Psoas muscle (tissue), 8 donors: Measurements from ENCODE around the gene MMEL1. TPM values are rescaled to one million over a fixed set of nuclear protein-coding genes. Genes with fewer than 3 reads are reported as not detected.

Source experiments
- ATAC-seq, 4 donors: fragments of 200-7000 bp; cut with Tn5 transposase; one replicate each; pipeline ENCODE4 v1.9.1; 2020; ENCODE audit warnings: moderate library complexity in 3 of 4, mild to moderate bottlenecking in 2 of 4
- DNase-seq, 2 donors: peaks; one replicate each; pipeline ENCODE4 v3.0.0-alpha.2; 2020
- H3K27ac ChIP-seq: fragments of 200-600 bp; one replicate; pipeline ENCODE4 v1.8.0; 2022
- H3K27me3 ChIP-seq, 3 donors: fragments of 200-600 bp in 1 of 3; one replicate each; pipeline versions ENCODE4 v1.6.1 to v1.8.0; 2013 to 2022; ENCODE audit warnings: low read length in 2 of 3, mild to moderate bottlenecking in 2 of 3, moderate library complexity in 1 of 3; ENCODE audit not compliant: insufficient read depth in 3 of 3
- H3K36me3 ChIP-seq, 2 donors: fragments of 200-600 bp in 1 of 2; one replicate each; pipeline versions ENCODE4 v1.6.1 to v1.8.0; 2013 to 2022; ENCODE audit warnings: low read depth in 1 of 2, mild to moderate bottlenecking in 1 of 2, moderate library complexity in 1 of 2; ENCODE audit not compliant: insufficient read depth in 1 of 2
- H3K4me1 ChIP-seq: fragments of 200-600 bp; one replicate; pipeline ENCODE4 v1.8.0; 2022
- H3K4me3 ChIP-seq: fragments of 200-600 bp; one replicate; pipeline ENCODE4 v1.8.0; 2022; ENCODE audit warnings: mild to moderate bottlenecking
- H3K9me3 ChIP-seq: fragments of 200-600 bp; one replicate; pipeline ENCODE4 v1.8.0; 2022
- CTCF ChIP-seq: fragments of 200-600 bp; IDR thresholded peaks from one replicate; pipeline ENCODE4 v1.8.0; 2022; ENCODE audit warnings: antibody characterized with exemption
- WGBS, 3 donors: extraction: QIAGEN DNeasy Blood & Tissue Kit; methylation state at CpG; one replicate each; pipeline versions ENCODE4 v1.1.6 to v1.1.7; 2013; 5-methylcytosine and 5-hydroxymethylcytosine counted together
- intact Hi-C, 2 donors: fragments of 100-400 bp; cut with DNase I; formaldehyde crosslinking; loops; one replicate each; pipeline versions ENCODE4 v1.11.0 to v1.14.2; 2022
- polyA plus RNA-seq, 3 donors: library from polyadenylated mRNA; stranded (reverse); fragments of 200-250 nt; gene quantifications; one replicate each; pipeline ENCODE4 v1.2.3, GENCODE V29; 2013
- total RNA-seq, 4 donors: library from RNA; stranded (reverse); fragmentation: NEBNext Ultra II Directional in 2 of 4; extraction: Animal tissue kit (Norgen Biotek cat#: 25700) in 2 of 4; gene quantifications; one replicate each; pipeline versions ENCODE4 v1.2.1 to v1.2.4, GENCODE V29; 2021 to 2023
- donor health status: healthy with polysubstance abuse.
- donor health status: DM: no; HTN: no; CAD: no; lungs with moderate emphysema.
- donor health status: Bipolar disorder and iron deficiency.
- donor health status: healthy.
- donor health status: DM: yes; HTN: yes; CAD: no.
- donor health status: DM: no; HTN: no; CAD: no.
- donor health status: DM: no; HTN: no; CAD: no.
- donor health status: DM: yes; HTN: yes; CAD: no.

Gene MMEL1
- total and polyA plus RNA-seq, 7 donors = 0.08 to 0.89 (median 0.21) TPM; not detected in 2

GRCh38 chr1:2544093-2544874 is 88.5 kb downstream of the MMEL1 start:
- Histone ChIP-seq H3K9me3 (no peaks in the 10 kb centered on the region), H3K36me3 (no peaks in the 10 kb centered on the region), H3K27ac (no peak overlapping the region), H3K4me1 (peaks cover 15% of the 10 kb centered on the region), H3K4me3 (no peak overlapping the region), H3K27me3 (peaks cover 0 to 59% (median 14%) of the 10 kb centered on the region in 3 donors)
- 28 to 42% (median 35%) methylated on average over 26 of the region's 26 CpGs for WGBS, 3 donors
- no peak for ATAC-seq
- TF ChIP-seq CTCF = no peak
- intact Hi-C loops = no loop called here
- DNase-seq = no peak

- Histone ChIP-seq H3K9me3 (no peaks in the 10 kb centered on the region), H3K36me3 (no peaks in the 10 kb centered on the region), H3K4me1 (peaks cover 15% of the 10 kb centered on the region), H3K27ac (no peak overlapping the region), H3K4me3 (no peak overlapping the region), H3K27me3 (peaks cover 0 to 65% (median 14%) of the 10 kb centered on the region in 3 donors)
- intact Hi-C loops = no loop called here
- TF ChIP-seq CTCF = no peak
- DNase-seq (no peak), ATAC-seq (no peak)
- 13 to 19% (median 16%) methylated on average over 23 to 26 of the region's 26 CpGs for WGBS, 3 donors
Observed at GRCh38 chr1:2543543-2544092, 89.2 kb downstream of the MMEL1 start.

GRCh38 chr1:2542246-2542915 is 90.4 kb downstream of the MMEL1 start:
- H3K9me3 ChIP-seq = no peaks in the 10 kb centered on the region
- intact Hi-C loops = no loop called here
- peaks cover 0 to 67% (median 16%) of the 10 kb centered on the region in 3 donors for H3K27me3 ChIP-seq
- ATAC-seq = no peak
- peaks cover 8% of the 10 kb centered on the region for H3K4me1 ChIP-seq
- 77 to 87% (median 86%) methylated on average over 10 to 11 of the region's 11 CpGs for WGBS, 3 donors
- DNase-seq = no peak
- H3K36me3 ChIP-seq = no peaks in the 10 kb centered on the region
- no peak overlapping the region for H3K4me3 ChIP-seq
- no peak overlapping the region for H3K27ac ChIP-seq
- TF ChIP-seq CTCF = no peak

GRCh38 chr1:2541619-2542245 is 91.1 kb downstream of the MMEL1 start:
- intact Hi-C loops = no loop called here
- TF ChIP-seq CTCF = no peak
- Histone ChIP-seq H3K4me3 (no peak overlapping the region), H3K4me1 (peaks cover 5% of the 10 kb centered on the region), H3K27ac (no peak overlapping the region), H3K27me3 (peaks cover 0 to 65% (median 13%) of the 10 kb centered on the region in 3 donors), H3K36me3 (no peaks in the 10 kb centered on the region), H3K9me3 (no peaks in the 10 kb centered on the region)
- peak in 1 of 2 donors; percentile 58 for DNase-seq
- 68 to 74% (median 72%) methylated on average over 25 of the region's 25 CpGs for WGBS, 3 donors
- no peak for ATAC-seq
